GM12878 (cell line): Measurements from ENCODE around the gene SLC47A2. TPM values are rescaled to one million over a fixed set of nuclear protein-coding genes. Genes with fewer than 3 reads are reported as not detected.

ENCODE experiments used
- ATAC-seq: fragments of 200-7000 bp; cut with Tn5 transposase; 3 replicates; pipeline ENCODE4 v1.9.1; 2020; ENCODE audit warnings: mild to moderate bottlenecking, moderate library complexity
- BruUV-seq: library from RNA; stranded (reverse); fragments of 400-500 nt; replicated peaks from 2 replicates; lab custom pipeline; 2021; lab: Mats Ljungman, UMichigan
- CTCF ChIA-PET: fragments of 300-600 bp; sonication (Branson Sonifier 250); formaldehyde crosslinking; extraction: SDS; loops from one replicate; lab custom pipeline; 2021; ENCODE audit warnings: inconsistent platforms; lab: Yijun Ruan, JAX
- POLR2A ChIA-PET: fragments of 350-600 bp; formaldehyde crosslinking; extraction: SDS; loops from one replicate; lab custom pipeline; 2021; ENCODE audit warnings: inconsistent platforms; lab: Charles Lee
- RAD21 ChIA-PET: fragments of 300-600 bp; sonication (Branson Sonifier 250); formaldehyde crosslinking; loops from one replicate; lab custom pipeline; 2023; ENCODE audit warnings: antibody characterized with exemption; ENCODE audit not compliant: unreplicated experiment; lab: Charles Lee
- SMC1A ChIA-PET: fragments of 300-600 bp; sonication (Branson Sonifier 250); formaldehyde crosslinking; loops from one replicate; lab custom pipeline; 2023; ENCODE audit not compliant: unreplicated experiment, uncharacterized antibody; lab: Charles Lee
- DNase-seq: peaks from one replicate; pipeline ENCODE4 v3.0.0-alpha.2; 2011; ENCODE audit warnings: low read depth, low spot score
- FAIRE-seq: peaks from 3 replicates; lab custom pipeline; 2011; peaks lifted over from hg19 to GRCh38; lab: Jason Lieb, UNC
- H2AFZ ChIP-seq: 2 replicates; pipeline ENCODE4 v1.6.0; 2011; ENCODE audit warnings: low read depth, low read length, control low read depth; ENCODE audit not compliant: control insufficient read depth
- H3K27ac ChIP-seq: 2 replicates; pipeline ENCODE4 v1.5.1; 2011; ENCODE audit warnings: control low read depth; ENCODE audit not compliant: control insufficient read depth, insufficient read depth
- H3K27me3 ChIP-seq, 2 experiments: replicated peaks in 1 of 2; 2 replicates each; pipeline versions ENCODE4 v1.6.0 to v1.6.1; 2011; ENCODE audit warnings: low read length in 1 of 2; ENCODE audit not compliant: control insufficient read depth in 2 of 2, insufficient read depth in 2 of 2
- H3K36me3 ChIP-seq, 2 experiments: 2 replicates each; pipeline ENCODE4 v1.5.1; 2011; ENCODE audit warnings: low read length in 1 of 2; ENCODE audit not compliant: control insufficient read depth in 2 of 2, insufficient read depth in 2 of 2
- H3K4me1 ChIP-seq: 2 replicates; pipeline ENCODE4 v1.6.1; 2011; ENCODE audit warnings: mild to moderate bottlenecking, low read length, moderate library complexity, mixed read lengths; ENCODE audit not compliant: control insufficient read depth, insufficient read depth
- H3K4me2 ChIP-seq: 2 replicates; pipeline ENCODE4 v1.6.0; 2011; ENCODE audit warnings: control low read depth; ENCODE audit not compliant: control insufficient read depth, insufficient read depth
- H3K4me3 ChIP-seq: fragments of 200-600 bp; sonication (generic); 2 replicates; pipeline ENCODE4 v1.5.1; 2016
- H3K79me2 ChIP-seq: 2 replicates; pipeline ENCODE4 v1.6.0; 2011; ENCODE audit warnings: low read length; ENCODE audit not compliant: control insufficient read depth, insufficient read depth
- H3K9ac ChIP-seq: 2 replicates; pipeline ENCODE4 v1.8.0; 2011; ENCODE audit warnings: low read length, control low read depth, mixed read lengths; ENCODE audit not compliant: control insufficient read depth, insufficient read depth
- H3K9me3 ChIP-seq: replicated peaks from 3 replicates; pipeline ENCODE4 v1.5.1; 2011; ENCODE audit warnings: mild to moderate bottlenecking, low read length; ENCODE audit not compliant: control insufficient read depth, insufficient read depth
- H4K20me1 ChIP-seq: 2 replicates; pipeline ENCODE4 v1.6.0; 2011; ENCODE audit not compliant: control insufficient read depth, insufficient read depth
- E2F8 ChIP-seq: fragments of 450-650 bp; IDR thresholded peaks from 2 replicates; pipeline ENCODE4 v1.6.1; 2018; ENCODE audit warnings: mild to moderate bottlenecking, low read depth, moderate library complexity; ENCODE audit not compliant: partially characterized antibody
- EZH2 ChIP-seq: IDR thresholded peaks from 2 replicates; pipeline ENCODE4 v1.6.1; 2012; ENCODE audit warnings: low read depth, mild to moderate bottlenecking, control low read depth, inconsistent platforms, low read length, borderline replicate concordance; ENCODE audit not compliant: control insufficient read depth
- FOS ChIP-seq: IDR thresholded peaks from 3 replicates; pipeline ENCODE4 v1.6.1; 2011; ENCODE audit warnings: borderline replicate concordance; ENCODE audit not compliant: insufficient read length; ENCODE audit errors: extremely low read depth
- HSF1 ChIP-seq: fragments of 150-350 bp; IDR thresholded peaks from 2 replicates; pipeline ENCODE4 v1.6.1; 2014; ENCODE audit warnings: mild to moderate bottlenecking, low read depth, low read length
- IRF4 ChIP-seq: IDR thresholded peaks from 2 replicates; pipeline ENCODE4 v1.6.1; 2011; ENCODE audit warnings: low read depth, low read length
- MYB ChIP-seq: fragments of 150-350 bp; IDR thresholded peaks from 2 replicates; pipeline ENCODE4 v1.6.1; 2014; ENCODE audit warnings: mild to moderate bottlenecking, low read depth, low read length, borderline replicate concordance
- NFIC ChIP-seq: IDR thresholded peaks from 2 replicates; pipeline ENCODE4 v1.6.1; 2012; ENCODE audit warnings: low read depth, mild to moderate bottlenecking, inconsistent platforms, low read length, moderate library complexity
- NFYA ChIP-seq: IDR thresholded peaks from 2 replicates; pipeline ENCODE4 v1.6.1; 2011; ENCODE audit warnings: low read depth, mild to moderate bottlenecking, low read length, improper control_type of control experiment, borderline replicate concordance
- NR2C2 ChIP-seq: IDR thresholded peaks from 2 replicates; pipeline ENCODE4 v1.6.1; 2011; ENCODE audit warnings: borderline replicate concordance, low read depth; ENCODE audit not compliant: control insufficient read depth, insufficient read length
- RCOR1 ChIP-seq: conservative IDR thresholded peaks from 2 replicates; pipeline ENCODE4 v1.6.1; 2012; ENCODE audit warnings: low read depth, low read length, improper control_type of control experiment
- SMC3 ChIP-seq: IDR thresholded peaks from 2 replicates; pipeline ENCODE4 v1.6.1; 2011; ENCODE audit warnings: low read length, improper control_type of control experiment, borderline replicate concordance
- SP1 ChIP-seq: IDR thresholded peaks from one replicate; pipeline ENCODE4 v1.6.1; 2011; ENCODE audit warnings: low read depth, low read length
- SREBF2 ChIP-seq: IDR thresholded peaks from 2 replicates; pipeline ENCODE4 v1.6.1; 2012; ENCODE audit warnings: mild to moderate bottlenecking, low read length
- SUZ12 ChIP-seq: fragments of 200-600 bp; sonication (generic); IDR thresholded peaks from one replicate; pipeline ENCODE4 v1.6.1; 2018; ENCODE audit warnings: antibody characterized with exemption, mild to moderate bottlenecking; ENCODE audit not compliant: unreplicated experiment
- ZNF592 ChIP-seq: fragments of 450-650 bp; IDR thresholded peaks from 2 replicates; pipeline ENCODE4 v1.6.1; 2017; ENCODE audit warnings: mild to moderate bottlenecking, moderate library complexity
- WGBS: methylation state at CpG from one replicate; pipeline ENCODE4 v1.1.6; 2016; ENCODE audit warnings: low lambda C conversion rate; ENCODE audit not compliant: insufficient replicate concordance, insufficient coverage; ENCODE audit errors: missing lambda C conversion rate; 5-methylcytosine and 5-hydroxymethylcytosine counted together
- in situ Hi-C: fragments of 300-500 bp; cut with MboI; formaldehyde crosslinking; loops from 9 replicates; pipeline ENCODE4 v1.14.3; 2018; ENCODE audit warnings: mixed read lengths
- intact Hi-C: fragments of 100-400 bp; cut with micrococcal nuclease; formaldehyde crosslinking; loops from one replicate; pipeline ENCODE4 v1.14.2; 2022; ENCODE audit not compliant: unreplicated experiment
- polyA plus RNA-seq, 11 experiments: library from polyadenylated mRNA; depleted of rRNA in 4 of 11; unstranded in 6 of 11; stranded (reverse) in 5 of 11; fragments of >200 nt; fragmentation: Nextera tagmentation in 4 of 11; fragmentation: Illumina TruSeq in 1 of 11; extraction: Ambion mirVana in 4 of 11; extraction: Trizol in 1 of 11; gene quantifications; 1 replicate in 1 of 11; 2 replicates in 10 of 11; pipeline versions ENCODE4 v1.2.1 to v1.2.3, GENCODE V29; 2011 to 2016; ENCODE audit warnings: inconsistent platforms in 2 of 11, missing spikeins in 2 of 11, low read depth in 1 of 11
- total RNA-seq, 4 experiments: library from RNA; depleted of rRNA in 3 of 4; stranded (reverse); fragments of >200 nt in 3 of 4; fragmentation: Illumina TruSeq in 1 of 4; extraction: Trizol in 1 of 4; gene quantifications; 2 replicates each; pipeline versions ENCODE4 v1.2.1 to v1.2.3, GENCODE V29; 2013 to 2021

Gene SLC47A2
- total and polyA plus RNA-seq, 10 of the 15 experiments (the other 5 are each of a cell fraction or from before 2014, with no cell fraction given), result not detected

DNA sequence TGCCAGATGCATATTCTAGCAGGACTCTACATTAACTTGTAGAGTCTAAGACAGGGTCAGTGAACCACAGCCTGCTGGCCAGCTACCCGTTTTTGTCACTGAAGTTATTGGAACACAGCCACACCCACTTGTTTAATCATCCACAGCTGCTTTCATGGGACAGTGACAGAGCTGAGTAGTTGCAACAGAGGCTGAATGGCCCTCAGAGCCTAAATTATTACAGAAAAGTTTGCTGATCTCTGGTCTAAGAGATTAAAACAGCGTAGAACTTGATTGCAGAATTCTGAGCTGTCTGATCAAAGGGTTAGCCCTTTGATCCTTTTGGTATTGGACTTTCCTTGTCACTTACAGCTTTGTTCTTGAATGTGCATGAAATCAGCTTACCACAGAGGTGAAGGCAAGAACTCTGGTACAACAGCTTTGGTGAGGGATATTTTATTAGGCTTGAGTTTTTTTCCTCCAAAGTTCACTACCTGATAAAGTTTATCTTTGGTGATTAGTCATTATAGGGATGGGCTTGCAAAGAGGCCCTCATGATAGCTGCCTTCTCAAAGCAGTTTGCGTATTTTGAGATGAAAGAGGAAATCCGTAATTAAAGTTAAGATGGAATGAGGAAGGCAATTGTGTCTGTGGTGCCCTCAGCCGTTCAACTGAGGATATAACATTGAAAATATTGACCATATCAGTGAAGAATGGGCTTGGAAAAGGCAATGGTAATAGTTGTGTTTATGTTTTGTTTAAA is 44.2 kb downstream of the SLC47A2 start (continued):
- TF ChIP-seq E2F8 (no peak), NR2C2 (no peak), IRF4 (no peak), EZH2 (no peak), FOS (no peak), NFIC (no peak), SREBF2 (no peak), MYB (no peak), NFYA (no peak)
- TF ChIP-seq, all 136 proteins: peak for 0

GRCh38 chr17:19671433-19671832 is 45.0 kb downstream of the SLC47A2 start:
- H3K27me3 ChIP-seq, result no peaks in the 10 kb centered on the region
- DNase-seq (no peak), FAIRE-seq (no peak), ATAC-seq (no peak)
- BruUV-seq, result no TSS peak
- H3K9me3 ChIP-seq, result no peaks in the 10 kb centered on the region
- 94% methylated on average over 4 of the region's 4 CpGs for WGBS
- H3K4me2 ChIP-seq, result no peak overlapping the region
- POLR2A ChIA-PET, result interaction anchor here (1.5 kb wide), 1 partner anchor 10 kb away, joined by 4 read pairs; no protein-coding TSS in a partner anchor
- H3K79me2 ChIP-seq, result no peaks in the 10 kb centered on the region
- H3K4me3 ChIP-seq, result no peak overlapping the region
- intact Hi-C loops (no loop called here), in situ Hi-C loops (no loop called here)
- H3K9ac ChIP-seq, result no peak overlapping the region
- no peaks in the 10 kb centered on the region for H3K4me1 ChIP-seq
- no peak overlapping the region for H2AFZ ChIP-seq
- SMC1A ChIA-PET, result no interaction called here
- no peaks in the 10 kb centered on the region for H4K20me1 ChIP-seq
- RAD21 ChIA-PET, result no interaction called here
- CTCF ChIA-PET, result interaction anchor here (1.3 kb wide), 1 partner anchor 11 kb away, joined by 3 read pairs; no protein-coding TSS in a partner anchor
- no peak overlapping the region for H3K27ac ChIP-seq
- no peaks in the 10 kb centered on the region; a peak in 3 of 4 replicates for H3K36me3 ChIP-seq
- TF ChIP-seq SMC3 (no peak), RCOR1 (no peak), SUZ12 (no peak), ZNF592 (no peak), HSF1 (no peak), SP1 (no peak)
